ENCODE results near the gene TMEM50A. TPM values are rescaled to one million over a fixed set of nuclear protein-coding genes. Genes with fewer than 3 reads are reported as not detected.

TMEM50A gene
- total RNA-seq, 4 donors from 2014 or later: 63.5 to 89.7 (median 77.2) TPM

GRCh38 chr1:25341746-25342145 lies 3.6 kb downstream of the TMEM50A start:
- no peak for DNase-seq (ENCODE audit: low spot score in 2 of 2)
- TF ChIP-seq POLR2A (IDR thresholded peaks at IDR 0.05) (no peak), CTCF (IDR thresholded peaks at IDR 0.05) (no peak)
- H3K4me3 ChIP-seq (ENCODE audit: low read depth, poor library complexity, severe bottlenecking): no peak overlapping the region
- 76 to 87% methylated on average over 6 of the region's 6 CpGs for WGBS, 2 donors
- intact Hi-C loops (cut with DNase I; ENCODE audit: low total_unique reads): no loop called here

- no peak for DNase-seq (ENCODE audit: low spot score in 2 of 2)
- intact Hi-C loops (cut with DNase I; ENCODE audit: low total_unique reads): no loop called here
- no peak for TF ChIP-seq CTCF (IDR thresholded peaks at IDR 0.05)
- no peak for TF ChIP-seq POLR2A (IDR thresholded peaks at IDR 0.05)
- 97 to 98% methylated on average over 1 of the region's 1 CpG for WGBS, 2 donors
- no peak overlapping the region for H3K4me3 ChIP-seq (ENCODE audit: low read depth, poor library complexity, severe bottlenecking)
These were observed 4.7 kb downstream of the TMEM50A start for GRCh38 chr1:25342846-25343245.

DNA sequence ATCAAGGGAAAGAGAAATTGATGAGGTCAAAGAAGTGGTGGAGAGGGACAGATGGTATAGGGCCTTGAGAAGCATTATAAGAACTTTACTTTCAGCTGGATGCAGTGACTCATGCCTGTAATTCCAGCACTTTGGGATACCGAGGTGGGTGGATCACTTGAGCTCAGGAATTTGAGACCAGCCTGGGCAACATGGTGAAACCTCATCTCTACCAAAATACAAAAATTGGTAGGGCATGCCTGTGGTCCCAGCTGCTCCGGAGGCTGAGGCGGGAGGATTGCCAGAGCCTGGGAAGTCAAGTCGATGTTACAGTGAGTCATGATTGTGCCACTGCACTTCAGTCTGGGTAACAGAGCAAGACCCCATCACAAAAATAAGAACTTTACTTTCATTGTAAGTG lies 5.7 kb downstream of the TMEM50A start:
- DNase-seq (ENCODE audit: low spot score in 2 of 2): no peak
- 24 to 38% methylated on average over 4 of the region's 4 CpGs for WGBS, 2 donors
- intact Hi-C loops (cut with DNase I; ENCODE audit: low total_unique reads): no loop called here
- TF ChIP-seq POLR2A (IDR thresholded peaks at IDR 0.05): no peak
- no peak for TF ChIP-seq CTCF (IDR thresholded peaks at IDR 0.05)
- H3K4me3 ChIP-seq (ENCODE audit: low read depth, poor library complexity, severe bottlenecking): no peak overlapping the region

- intact Hi-C loops (cut with DNase I; ENCODE audit: low total_unique reads): no loop called here
- H3K4me3 ChIP-seq (ENCODE audit: low read depth, poor library complexity, severe bottlenecking): no peak overlapping the region
- TF ChIP-seq CTCF (IDR thresholded peaks at IDR 0.05): no peak
- TF ChIP-seq POLR2A (IDR thresholded peaks at IDR 0.05): no peak
- 48 to 70% methylated on average over 2 of the region's 2 CpGs for WGBS, 2 donors
- no peak for DNase-seq (ENCODE audit: low spot score in 2 of 2)
These were observed 9.4 kb downstream of the TMEM50A start for GRCh38 chr1:25347556-25347955.

GRCh38 chr1:25349606-25350005 lies 11.5 kb downstream of the TMEM50A start:
- TF ChIP-seq POLR2A (IDR thresholded peaks at IDR 0.05): no peak
- no peak for TF ChIP-seq CTCF (IDR thresholded peaks at IDR 0.05)
- no peak overlapping the region for H3K4me3 ChIP-seq (ENCODE audit: low read depth, poor library complexity, severe bottlenecking)
- WGBS, 2 donors: 92 to 93% methylated on average over 3 of the region's 3 CpGs

GRCh38 chr1:25355841-25356395 lies 17.8 kb downstream of the TMEM50A start:
- no peak for TF ChIP-seq CTCF (IDR thresholded peaks at IDR 0.05)
- no peak for TF ChIP-seq POLR2A (IDR thresholded peaks at IDR 0.05)
- no peak for DNase-seq (ENCODE audit: low spot score in 2 of 2)
- 55 to 59% methylated on average over 6 of the region's 6 CpGs for WGBS, 2 donors
- H3K4me3 ChIP-seq (ENCODE audit: low read depth, poor library complexity, severe bottlenecking): no peak overlapping the region
- intact Hi-C loops (cut with DNase I; ENCODE audit: low total_unique reads): no loop called here

More at GRCh38 chr1:25349606-25350005, 11.5 kb downstream of the TMEM50A start:
- intact Hi-C loops (cut with DNase I; ENCODE audit: low total_unique reads): no loop called here
- DNase-seq (ENCODE audit: low spot score in 2 of 2): no peak

Measured in lower leg skin (tissue), 4 donors.